ENCODE measurements around the gene ABLIM1. TPM values are rescaled to one million over a fixed set of nuclear protein-coding genes. Genes with fewer than 3 reads are reported as not detected.

The ABLIM1 gene
- total RNA-seq, 4 donors from 2014 or later: 84.7 to 203 (median 150) TPM

DNA sequence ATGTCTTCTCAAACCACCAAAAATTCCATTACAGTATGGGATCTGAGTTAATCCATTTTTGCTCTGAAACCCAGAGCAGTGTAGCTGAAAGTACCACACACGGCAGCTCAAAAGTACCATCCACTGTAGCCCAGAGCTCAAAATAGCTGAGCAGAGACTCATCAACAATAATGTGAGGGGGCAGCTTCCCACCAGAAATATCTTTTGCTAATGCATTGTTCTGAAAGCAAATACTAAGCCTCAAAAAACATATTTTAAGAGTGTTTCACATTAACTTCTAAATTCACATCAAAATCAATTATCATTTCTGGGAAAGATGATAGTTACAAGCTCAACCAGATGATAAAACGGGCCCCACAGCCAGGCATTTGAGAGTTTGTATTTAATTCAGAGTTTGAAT lies 73.7 kb downstream of the ABLIM1 start:
- no peaks in the 10 kb centered on the region for H3K27me3 ChIP-seq
- H3K4me1 ChIP-seq: peaks cover 0 to 5% of the 10 kb centered on the region in 2 donors
- intact Hi-C loops (cut with DNase I; ENCODE audit: low total_unique reads) (no loop called here), in situ Hi-C loops (cut with MboI; ENCODE audit: low sequenced_read_pairs in 4 of 4) (no loop called here)
- no peaks in the 10 kb centered on the region for H3K9me3 ChIP-seq
- DNase-seq (no peak), ATAC-seq (no peak)
- peak overlapping the region in 1 of 4 donors; percentile 30 for H3K27ac ChIP-seq
- H3K4me3 ChIP-seq: no peak overlapping the region
- TF ChIP-seq, protein P1, sequence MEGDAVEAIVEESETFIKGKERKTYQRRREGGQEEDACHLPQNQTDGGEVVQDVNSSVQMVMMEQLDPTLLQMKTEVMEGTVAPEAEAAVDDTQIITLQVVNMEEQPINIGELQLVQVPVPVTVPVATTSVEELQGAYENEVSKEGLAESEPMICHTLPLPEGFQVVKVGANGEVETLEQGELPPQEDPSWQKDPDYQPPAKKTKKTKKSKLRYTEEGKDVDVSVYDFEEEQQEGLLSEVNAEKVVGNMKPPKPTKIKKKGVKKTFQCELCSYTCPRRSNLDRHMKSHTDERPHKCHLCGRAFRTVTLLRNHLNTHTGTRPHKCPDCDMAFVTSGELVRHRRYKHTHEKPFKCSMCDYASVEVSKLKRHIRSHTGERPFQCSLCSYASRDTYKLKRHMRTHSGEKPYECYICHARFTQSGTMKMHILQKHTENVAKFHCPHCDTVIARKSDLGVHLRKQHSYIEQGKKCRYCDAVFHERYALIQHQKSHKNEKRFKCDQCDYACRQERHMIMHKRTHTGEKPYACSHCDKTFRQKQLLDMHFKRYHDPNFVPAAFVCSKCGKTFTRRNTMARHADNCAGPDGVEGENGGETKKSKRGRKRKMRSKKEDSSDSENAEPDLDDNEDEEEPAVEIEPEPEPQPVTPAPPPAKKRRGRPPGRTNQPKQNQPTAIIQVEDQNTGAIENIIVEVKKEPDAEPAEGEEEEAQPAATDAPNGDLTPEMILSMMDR (IDR thresholded peaks at IDR 0.05 in 4 of 5, conservative IDR thresholded peaks at IDR 0.05 in 1 of 5): no peak
- TF ChIP-seq POLR2A (IDR thresholded peaks at IDR 0.05): no peak
- H3K36me3 ChIP-seq: no peaks in the 10 kb centered on the region

GRCh38 chr10:114581071-114581470 lies 77.0 kb downstream of the ABLIM1 start:
- H3K36me3 ChIP-seq: no peaks in the 10 kb centered on the region
- no peaks in the 10 kb centered on the region for H3K27me3 ChIP-seq
- peak overlapping the region in 2 of 4 donors; percentile 54 to 60 for H3K27ac ChIP-seq
- ATAC-seq (no peak), DNase-seq (no peak)
- intact Hi-C loops (cut with DNase I; ENCODE audit: low total_unique reads): no loop called here
- TF ChIP-seq, protein P1 (IDR thresholded peaks at IDR 0.05 in 4 of 5, conservative IDR thresholded peaks at IDR 0.05 in 1 of 5): no peak
- no peak for TF ChIP-seq POLR2A (IDR thresholded peaks at IDR 0.05)
- H3K9me3 ChIP-seq: no peaks in the 10 kb centered on the region
- peaks cover 17 to 24% of the 10 kb centered on the region in 2 donors for H3K4me1 ChIP-seq
- in situ Hi-C loops (cut with MboI; ENCODE audit: low sequenced_read_pairs in 4 of 4): no loop called here
- no peak overlapping the region for H3K4me3 ChIP-seq

DNA sequence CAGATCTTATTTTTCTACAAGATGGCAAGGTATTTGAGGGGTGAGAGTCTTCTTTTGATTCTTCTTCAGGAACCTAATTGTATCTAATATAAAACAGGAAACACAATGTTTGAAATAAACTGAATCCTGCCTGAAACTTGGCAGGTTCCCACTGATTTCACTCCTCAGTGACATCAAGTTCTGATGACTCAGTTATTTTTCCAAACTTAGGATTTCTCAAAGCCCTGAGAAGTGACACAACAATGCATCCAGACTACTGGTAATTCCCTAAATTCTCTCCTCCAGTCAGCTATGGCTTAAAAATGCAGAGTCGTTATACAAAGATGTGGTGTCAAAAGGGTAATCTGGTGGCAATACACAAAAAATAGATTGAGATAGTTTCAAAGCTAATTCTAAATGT lies 80.9 kb downstream of the ABLIM1 start:
- Histone ChIP-seq H3K27me3 (no peaks in the 10 kb centered on the region), H3K4me3 (no peak overlapping the region), H3K36me3 (no peaks in the 10 kb centered on the region), H3K9me3 (no peaks in the 10 kb centered on the region), H3K4me1 (peaks cover 22% of the 10 kb centered on the region in 2 donors), H3K27ac (peak overlapping the region; percentile 65 to 75 (median 72))
- ATAC-seq (peak; percentile 60 to 74), DNase-seq (peak; percentile 26 to 32)
- TF ChIP-seq POLR2A (IDR thresholded peaks at IDR 0.05): peak in 1 of 2 donors; percentile 31
- TF ChIP-seq, protein P1 (IDR thresholded peaks at IDR 0.05 in 4 of 5, conservative IDR thresholded peaks at IDR 0.05 in 1 of 5): no peak
- in situ Hi-C loops (cut with MboI; ENCODE audit: low sequenced_read_pairs in 4 of 4) (no loop called here), intact Hi-C loops (cut with DNase I; ENCODE audit: low total_unique reads) (loop anchor here (5.0 kb wide), 1 partner anchor 35 kb away; no protein-coding TSS in a partner anchor)

DNA sequence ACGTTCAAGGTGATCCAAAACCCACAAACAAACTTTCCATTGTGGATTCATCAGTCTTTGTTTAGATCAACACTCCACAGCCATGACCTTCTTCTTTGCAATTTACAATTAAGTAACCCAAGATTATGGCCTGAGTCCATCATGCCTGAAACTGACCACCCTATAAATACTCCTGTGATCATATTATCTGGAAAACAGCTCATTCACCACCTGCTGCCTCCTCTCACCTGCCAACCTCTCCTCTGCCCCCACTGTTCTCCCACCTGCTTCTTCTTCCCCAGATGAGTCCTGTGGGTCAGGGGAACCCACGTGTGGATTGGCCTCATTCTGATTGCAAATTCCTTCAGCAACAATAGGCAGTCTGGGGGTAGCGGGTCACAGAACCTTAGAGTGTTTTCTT lies 81.4 kb downstream of the ABLIM1 start:
- intact Hi-C loops (cut with DNase I; ENCODE audit: low total_unique reads) (loop anchor here (5.0 kb wide), 1 partner anchor 36 kb away; no protein-coding TSS in a partner anchor), in situ Hi-C loops (cut with MboI; ENCODE audit: low sequenced_read_pairs in 4 of 4) (no loop called here)
- peak; percentile 16 to 55 for DNase-seq
- H3K4me1 ChIP-seq: peaks cover 22% of the 10 kb centered on the region in 2 donors
- no peaks in the 10 kb centered on the region for H3K36me3 ChIP-seq
- no peak overlapping the region for H3K4me3 ChIP-seq
- peak overlapping the region; percentile 65 to 75 (median 72) for H3K27ac ChIP-seq
- no peaks in the 10 kb centered on the region for H3K27me3 ChIP-seq
- peak; percentile 64 to 69 for ATAC-seq
- no peak for TF ChIP-seq POLR2A (IDR thresholded peaks at IDR 0.05)
- TF ChIP-seq, protein P1 (IDR thresholded peaks at IDR 0.05 in 4 of 5, conservative IDR thresholded peaks at IDR 0.05 in 1 of 5): no peak
- no peaks in the 10 kb centered on the region for H3K9me3 ChIP-seq

- intact Hi-C loops (cut with DNase I; ENCODE audit: low total_unique reads): loop anchor here (5.0 kb wide), 1 partner anchor 36 kb away; no protein-coding TSS in a partner anchor
- TF ChIP-seq, protein P1 (IDR thresholded peaks at IDR 0.05 in 4 of 5, conservative IDR thresholded peaks at IDR 0.05 in 1 of 5): no peak
- no peak for TF ChIP-seq POLR2A (IDR thresholded peaks at IDR 0.05)
- H3K4me1 ChIP-seq: peaks cover 22% of the 10 kb centered on the region in 2 donors
- H3K27ac ChIP-seq: peak overlapping the region; percentile 65 to 75 (median 72)
- no peaks in the 10 kb centered on the region for H3K9me3 ChIP-seq
- H3K27me3 ChIP-seq: no peaks in the 10 kb centered on the region
- no peaks in the 10 kb centered on the region for H3K36me3 ChIP-seq
- peak in 1 of 2 donors; percentile 17 for ATAC-seq
- in situ Hi-C loops (cut with MboI; ENCODE audit: low sequenced_read_pairs in 4 of 4): no loop called here
- H3K4me3 ChIP-seq: no peak overlapping the region
- peak in 1 of 2 donors; percentile 25 for DNase-seq
These were observed 82.0 kb downstream of the ABLIM1 start for GRCh38 chr10:114576132-114576487.
